ENCODE data around the gene EEFSEC. TPM values are rescaled to one million over a fixed set of nuclear protein-coding genes. Genes with fewer than 3 reads are reported as not detected.

The EEFSEC gene
- total and polyA plus RNA-seq, 2 experiments from 2014 or later = 4.9 to 18.7 TPM

DNA sequence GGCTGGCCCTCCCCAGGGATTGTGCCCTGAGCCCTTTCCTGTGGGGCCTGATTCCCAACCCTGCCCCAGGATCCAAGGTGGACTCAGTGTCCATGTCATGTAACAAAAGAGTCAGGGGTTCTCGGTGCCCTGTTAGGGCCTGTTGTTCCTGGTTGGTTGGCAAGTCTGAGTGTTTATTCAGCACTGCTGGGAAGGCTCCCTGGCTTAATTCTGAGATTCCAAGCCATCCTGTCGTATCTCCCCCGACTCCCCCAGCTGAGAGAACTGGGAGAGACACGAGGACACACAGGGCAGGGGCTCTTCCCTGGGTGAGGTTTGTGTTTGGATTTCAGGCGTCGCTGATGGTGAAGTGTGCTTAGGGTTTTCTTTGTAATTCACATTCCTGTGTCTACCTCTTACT is 78.3 kb downstream of the EEFSEC start:
- Histone ChIP-seq H3K9ac (no peak overlapping the region), H3K9me2 (ENCODE audit: insufficient read depth) (no peaks in the 10 kb centered on the region), H3K79me2 (ENCODE audit: insufficient read depth) (no peaks in the 10 kb centered on the region), H3K4me1 (ENCODE audit: insufficient read depth) (no peaks in the 10 kb centered on the region), H2AFZ (no peak overlapping the region), H3K27ac (no peak overlapping the region), H3K9me3 (ENCODE audit: low read depth) (no peaks in the 10 kb centered on the region), H3K36me3 (ENCODE audit: low read depth) (no peaks in the 10 kb centered on the region), H4K20me1 (ENCODE audit: insufficient read depth) (no peaks in the 10 kb centered on the region), H3K27me3 (replicated peaks; ENCODE audit: insufficient read depth) (no peaks in the 10 kb centered on the region), H3K4me3 (no peak overlapping the region), H3F3A (ENCODE audit: insufficient read depth) (no peaks in the 10 kb centered on the region), H3K4me2 (ENCODE audit: unreplicated experiment) (no peak overlapping the region)
- in situ Hi-C loops (cut with MboI) = no loop called here
- no peak for DNase-seq
- 87 to 92% methylated on average over 6 of the region's 6 CpGs for WGBS, 2 experiments (ENCODE audit: low coverage in 1 of 2, low lambda C conversion rate in 2 of 2, missing lambda C conversion rate in 2 of 2)
- TF ChIP-seq EZH2phosphoT487 (IDR thresholded peaks at IDR 0.05; ENCODE audit: insufficient read depth, low read depth) (no peak), EZH2 (IDR thresholded peaks at IDR 0.05; ENCODE audit: insufficient read depth, poor library complexity, severe bottlenecking) (no peak)

GRCh38 chr3:128232376-128233178 is 79.3 kb downstream of the EEFSEC start:
- TF ChIP-seq EZH2 (IDR thresholded peaks at IDR 0.05; ENCODE audit: insufficient read depth, poor library complexity, severe bottlenecking) (no peak), EZH2phosphoT487 (IDR thresholded peaks at IDR 0.05; ENCODE audit: insufficient read depth, low read depth) (no peak)
- no peaks in the 10 kb centered on the region for H3K9me2 ChIP-seq (ENCODE audit: insufficient read depth)
- H3K27me3 ChIP-seq (replicated peaks; ENCODE audit: insufficient read depth) = no peaks in the 10 kb centered on the region
- no peaks in the 10 kb centered on the region for H3K9me3 ChIP-seq (ENCODE audit: low read depth)
- no peak overlapping the region for H3K27ac ChIP-seq
- no peak for DNase-seq
- no peaks in the 10 kb centered on the region for H4K20me1 ChIP-seq (ENCODE audit: insufficient read depth)
- no peak overlapping the region for H2AFZ ChIP-seq
- H3K36me3 ChIP-seq (ENCODE audit: low read depth) = no peaks in the 10 kb centered on the region
- no peaks in the 10 kb centered on the region for H3K79me2 ChIP-seq (ENCODE audit: insufficient read depth)
- H3K4me1 ChIP-seq (ENCODE audit: insufficient read depth) = no peaks in the 10 kb centered on the region
- no peaks in the 10 kb centered on the region for H3F3A ChIP-seq (ENCODE audit: insufficient read depth)
- in situ Hi-C loops (cut with MboI) = no loop called here
- H3K4me2 ChIP-seq (ENCODE audit: unreplicated experiment) = no peak overlapping the region
- H3K9ac ChIP-seq = no peak overlapping the region
- H3K4me3 ChIP-seq = no peak overlapping the region
- WGBS, 2 experiments (ENCODE audit: low coverage in 1 of 2, low lambda C conversion rate in 2 of 2, missing lambda C conversion rate in 2 of 2) = 64 to 65% methylated on average over 14 of the region's 14 CpGs

DNA sequence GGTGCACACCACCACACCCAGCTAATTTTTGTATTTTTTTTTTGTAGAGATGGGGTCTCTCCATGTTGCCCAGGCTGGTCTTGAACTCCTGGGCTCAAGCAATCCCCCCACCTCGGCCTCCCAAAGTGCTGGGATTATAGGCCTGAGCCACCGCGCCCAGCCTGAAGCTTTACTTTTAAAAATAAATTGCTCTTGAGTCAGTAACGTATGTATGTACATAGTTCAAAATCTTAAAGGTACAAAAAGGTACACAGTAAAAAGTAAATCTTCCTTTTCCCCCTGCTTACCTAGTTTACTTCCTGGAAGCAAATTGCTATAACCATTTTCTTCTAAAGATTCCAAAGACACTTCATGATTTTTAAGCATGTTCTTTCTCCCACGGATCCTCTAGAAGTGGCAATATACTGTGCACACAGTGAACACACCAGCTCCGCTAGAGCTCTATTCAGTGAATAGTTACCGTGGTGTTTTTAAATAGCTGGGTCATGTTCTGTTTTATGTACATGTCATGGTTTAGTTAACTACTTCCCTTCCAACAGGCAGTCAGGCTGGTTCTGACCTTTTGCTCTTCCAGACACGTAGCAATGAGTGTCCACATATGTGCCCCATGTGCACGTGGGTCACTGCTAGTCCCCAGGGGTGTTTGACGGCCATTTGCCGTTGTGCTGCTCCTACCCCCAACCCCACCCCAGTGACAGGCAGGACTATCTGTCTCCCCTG is 82.1 kb downstream of the EEFSEC start:
- Histone ChIP-seq H3K4me3 (no peak overlapping the region), H3F3A (ENCODE audit: insufficient read depth) (no peaks in the 10 kb centered on the region), H3K36me3 (ENCODE audit: low read depth) (no peaks in the 10 kb centered on the region), H3K4me1 (ENCODE audit: insufficient read depth) (no peaks in the 10 kb centered on the region), H2AFZ (no peak overlapping the region), H3K9me3 (ENCODE audit: low read depth) (no peaks in the 10 kb centered on the region), H3K9me2 (ENCODE audit: insufficient read depth) (no peaks in the 10 kb centered on the region), H3K9ac (no peak overlapping the region), H4K20me1 (ENCODE audit: insufficient read depth) (no peaks in the 10 kb centered on the region), H3K4me2 (ENCODE audit: unreplicated experiment) (no peak overlapping the region), H3K27me3 (replicated peaks; ENCODE audit: insufficient read depth) (no peaks in the 10 kb centered on the region), H3K79me2 (ENCODE audit: insufficient read depth) (no peaks in the 10 kb centered on the region), H3K27ac (no peak overlapping the region)
- no peak for DNase-seq
- 71 to 78% methylated on average over 11 of the region's 11 CpGs for WGBS, 2 experiments (ENCODE audit: low coverage in 1 of 2, low lambda C conversion rate in 2 of 2, missing lambda C conversion rate in 2 of 2)
- in situ Hi-C loops (cut with MboI) = no loop called here
- TF ChIP-seq EZH2 (IDR thresholded peaks at IDR 0.05; ENCODE audit: insufficient read depth, poor library complexity, severe bottlenecking) (no peak), EZH2phosphoT487 (IDR thresholded peaks at IDR 0.05; ENCODE audit: insufficient read depth, low read depth) (no peak)

- H3K27me3 ChIP-seq (replicated peaks; ENCODE audit: insufficient read depth) = no peaks in the 10 kb centered on the region
These were observed 83.4 kb downstream of the EEFSEC start for GRCh38 chr3:128236657-128237056.

More at GRCh38 chr3:128236657-128237056, 83.4 kb downstream of the EEFSEC start:
- H3K36me3 ChIP-seq (ENCODE audit: low read depth) = no peaks in the 10 kb centered on the region
- no peak for TF ChIP-seq EZH2 (IDR thresholded peaks at IDR 0.05; ENCODE audit: insufficient read depth, poor library complexity, severe bottlenecking)
- TF ChIP-seq EZH2phosphoT487 (IDR thresholded peaks at IDR 0.05; ENCODE audit: insufficient read depth, low read depth) = no peak
- H3K9me2 ChIP-seq (ENCODE audit: insufficient read depth) = no peaks in the 10 kb centered on the region
- no peaks in the 10 kb centered on the region for H3K9me3 ChIP-seq (ENCODE audit: low read depth)
- in situ Hi-C loops (cut with MboI) = no loop called here
- no peaks in the 10 kb centered on the region for H3F3A ChIP-seq (ENCODE audit: insufficient read depth)
- no peak overlapping the region for H3K9ac ChIP-seq
- no peaks in the 10 kb centered on the region for H3K4me1 ChIP-seq (ENCODE audit: insufficient read depth)
- no peak overlapping the region for H2AFZ ChIP-seq
- H3K27ac ChIP-seq = no peak overlapping the region
- no peak for DNase-seq
- no peaks in the 10 kb centered on the region for H4K20me1 ChIP-seq (ENCODE audit: insufficient read depth)
- no peak overlapping the region for H3K4me2 ChIP-seq (ENCODE audit: unreplicated experiment)
- WGBS, 2 experiments (ENCODE audit: low coverage in 1 of 2, low lambda C conversion rate in 2 of 2, missing lambda C conversion rate in 2 of 2) = 92 to 94% methylated on average over 8 of the region's 8 CpGs
- H3K79me2 ChIP-seq (ENCODE audit: insufficient read depth) = no peaks in the 10 kb centered on the region
- H3K4me3 ChIP-seq = no peak overlapping the region

Measured in GM23248 (cell line).